HCEC 1CT (cell line): Measurements from ENCODE around the gene NAA11.
"Not testable (repeated sequence)": the region's sequence is repeated elsewhere in the genome, so short reads cannot be mapped to it uniquely, and the experiment has no call there.

Experiments
- DNase-seq: peaks from one replicate; pipeline ENCODE4 v3.0.0-alpha.2; 2017

The NAA11 gene

DNA sequence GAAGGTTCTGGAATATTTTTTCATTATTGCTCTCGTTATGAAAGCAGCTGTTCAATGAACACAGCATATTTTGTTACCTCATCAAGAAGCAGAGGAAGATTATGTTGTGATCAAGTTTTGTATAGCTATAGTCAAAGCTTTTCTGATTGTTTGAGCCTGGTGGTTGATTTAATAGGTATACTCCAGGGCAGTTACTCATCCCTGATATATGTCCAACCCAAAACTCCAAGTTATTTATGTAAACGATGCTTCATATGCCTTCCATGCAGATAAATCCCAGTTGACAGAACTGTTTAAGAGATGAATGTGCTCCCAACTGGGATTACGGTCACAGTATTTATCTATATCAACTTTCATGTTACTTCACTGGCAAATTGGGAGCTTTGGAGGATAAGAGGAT lies 19.1 kb downstream of the NAA11 start:
- no peak for DNase-seq

DNA sequence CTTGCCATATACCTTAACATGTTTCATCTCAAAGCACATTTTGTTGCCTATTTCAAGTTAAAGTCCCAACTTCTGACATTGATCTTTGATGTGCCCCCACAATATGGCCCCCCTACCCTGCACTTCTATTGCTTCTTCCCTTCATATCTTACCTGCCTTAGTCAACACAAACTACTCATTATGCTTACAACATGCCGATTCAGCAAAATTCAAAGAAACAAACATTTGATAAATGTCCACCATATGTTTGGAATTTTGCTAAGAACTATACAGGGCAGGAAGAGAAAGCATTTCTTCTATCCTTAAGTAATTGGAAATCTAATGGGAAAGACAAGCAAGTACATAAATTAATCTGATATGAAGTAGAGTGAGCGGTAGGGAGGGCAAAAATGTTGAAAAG lies 25.6 kb downstream of the NAA11 start:
- no peak for DNase-seq

DNA sequence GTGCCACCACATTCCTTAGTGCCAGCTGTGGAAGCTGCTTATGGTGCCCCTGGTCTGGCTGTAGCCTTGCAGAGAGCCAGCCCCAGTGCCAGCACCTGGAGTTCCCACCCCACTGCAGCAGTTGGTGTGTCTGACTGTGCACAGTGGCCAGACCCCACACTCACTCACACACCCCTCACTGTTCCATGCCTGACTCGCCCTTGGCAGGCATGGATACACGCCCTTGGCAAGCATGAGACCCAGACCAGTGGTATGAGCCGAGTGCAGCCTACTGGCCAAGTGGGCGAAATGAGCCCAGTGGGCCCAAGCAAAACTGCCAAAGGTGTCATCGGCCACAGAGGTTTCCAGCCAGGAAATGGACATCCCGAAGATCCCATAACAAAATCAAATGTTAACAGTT lies 27.4 kb downstream of the NAA11 start:
- DNase-seq = no peak

DNA sequence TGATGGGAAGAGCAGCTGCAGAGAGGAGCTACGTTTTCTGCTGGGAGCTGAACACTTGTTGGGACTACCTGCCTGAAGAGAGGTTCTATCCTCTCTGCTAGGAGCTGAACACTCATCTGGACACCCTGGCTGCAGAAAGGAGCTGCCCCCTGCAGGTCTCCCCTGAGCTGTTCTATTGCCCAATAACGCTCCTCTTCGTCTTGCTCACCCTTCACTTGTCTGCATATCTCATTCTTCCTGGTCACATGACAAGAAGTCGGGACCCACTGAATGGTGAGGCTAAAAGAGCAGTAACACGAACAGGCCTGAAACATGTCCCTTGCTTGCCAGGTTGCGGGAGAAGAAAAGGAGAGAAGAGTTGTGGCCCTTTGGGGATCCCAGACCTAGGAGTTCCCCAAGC lies 27.8 kb downstream of the NAA11 start:
- DNase-seq = no peak

DNA sequence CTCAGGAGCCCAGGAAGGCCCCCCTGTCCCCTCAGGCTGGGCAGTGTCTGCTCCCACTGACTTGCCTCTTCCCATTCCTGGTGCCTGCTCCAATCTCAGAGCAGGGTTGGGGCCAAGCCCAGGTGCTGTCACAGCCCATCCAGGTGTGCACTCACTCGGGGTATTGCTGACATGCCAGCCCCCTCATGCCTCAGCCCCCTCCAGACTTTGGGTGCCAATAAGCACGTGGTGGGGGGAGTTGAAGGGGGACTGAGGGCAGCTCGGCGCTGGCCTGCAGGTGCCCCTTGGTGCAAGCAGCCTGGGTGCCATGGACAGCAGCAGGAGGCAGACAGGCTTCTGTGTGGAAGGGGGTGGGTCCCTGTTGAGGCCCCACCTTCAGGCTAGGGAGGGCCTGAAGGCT lies 28.4 kb downstream of the NAA11 start:
- no peak for DNase-seq

DNA sequence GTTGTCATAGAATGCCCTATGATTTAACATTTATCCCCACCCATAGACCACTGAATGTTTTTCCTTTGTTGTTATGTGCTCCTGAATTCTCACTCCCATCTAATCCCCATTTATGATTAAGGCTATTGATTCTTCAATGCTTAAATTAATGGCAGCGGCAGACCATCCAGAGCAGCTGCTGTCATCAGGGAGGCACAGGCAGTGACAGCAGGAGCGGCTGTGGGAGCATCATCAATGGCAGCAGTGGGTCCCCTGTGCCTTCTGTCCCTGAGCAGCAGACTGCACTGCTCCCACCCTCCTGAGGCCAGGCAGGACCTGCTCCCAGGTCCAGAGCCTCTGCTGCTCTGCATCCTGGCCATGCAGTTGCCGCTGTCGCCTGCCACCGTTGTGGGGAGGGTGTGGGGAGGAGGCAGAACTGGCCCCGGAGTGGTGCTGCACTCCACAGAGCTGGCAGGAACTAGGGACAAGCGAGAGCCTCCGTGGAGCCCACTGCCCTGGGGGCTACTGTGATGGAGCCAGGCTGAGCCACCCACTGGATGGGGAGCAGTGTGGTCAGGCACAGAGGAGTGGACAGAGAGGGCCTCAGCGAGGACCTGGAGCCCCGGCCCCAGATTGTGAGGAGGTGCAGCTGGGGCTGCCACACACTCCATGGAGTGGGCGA lies 29.0 kb downstream of the NAA11 start:
- DNase-seq = no peak

DNA sequence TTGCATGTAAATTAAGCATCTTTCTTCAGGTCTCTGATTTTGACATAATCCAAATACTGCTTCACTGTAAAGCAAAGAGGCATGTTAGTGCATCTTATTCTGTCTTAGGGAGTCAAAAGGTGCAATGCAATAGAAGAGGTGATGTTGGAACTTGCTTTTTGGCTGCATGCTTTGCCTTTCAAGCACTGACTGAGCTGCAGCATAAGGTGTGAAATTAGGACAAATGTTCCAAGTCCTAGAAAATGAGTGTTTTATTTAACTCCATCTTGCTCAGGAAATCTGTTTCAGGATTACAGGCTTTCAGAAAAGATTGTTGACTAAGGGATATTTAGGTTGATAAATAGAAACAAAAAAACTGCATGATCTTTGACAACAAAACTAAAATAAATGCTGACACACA lies 30.8 kb downstream of the NAA11 start:
- no peak for DNase-seq

DNA sequence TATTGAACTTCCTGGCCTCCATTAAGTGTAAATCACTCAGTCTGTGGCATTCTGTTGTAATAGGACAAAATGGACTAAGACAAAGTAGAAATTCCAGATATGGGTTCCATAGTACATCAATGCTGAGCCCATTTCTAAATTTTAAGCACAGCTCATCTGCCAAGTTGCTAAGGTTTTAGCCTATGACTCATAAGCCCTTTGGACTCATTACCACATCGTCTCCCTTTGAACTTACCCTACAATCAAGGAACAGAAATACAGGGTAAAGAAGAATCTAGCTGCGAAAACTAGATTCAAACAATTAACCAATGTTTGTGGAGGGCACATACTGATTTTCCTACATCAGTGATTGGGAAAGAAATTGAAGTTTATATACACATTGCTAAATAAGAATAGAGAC lies 31.8 kb downstream of the NAA11 start:
- peak; percentile 27 for DNase-seq

DNA sequence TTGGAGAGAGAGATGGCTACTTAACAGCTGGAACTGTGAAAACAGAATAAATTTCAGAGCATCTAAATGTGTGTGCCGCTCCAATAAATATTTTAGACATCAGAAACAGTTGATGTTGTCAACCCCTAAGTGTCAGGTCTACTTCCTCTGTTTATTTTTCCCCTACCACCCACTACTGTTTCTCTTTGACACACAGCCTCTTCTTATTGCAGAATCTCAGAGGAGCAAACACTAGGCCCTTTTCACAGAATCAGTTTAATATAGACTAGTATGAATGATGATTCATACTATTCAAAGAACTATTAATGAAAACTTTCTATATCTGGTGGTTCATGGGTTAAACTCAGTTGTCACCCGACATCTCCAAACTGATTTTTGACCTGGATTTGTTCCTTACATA lies 33.9 kb downstream of the NAA11 start:
- DNase-seq = no peak

DNA sequence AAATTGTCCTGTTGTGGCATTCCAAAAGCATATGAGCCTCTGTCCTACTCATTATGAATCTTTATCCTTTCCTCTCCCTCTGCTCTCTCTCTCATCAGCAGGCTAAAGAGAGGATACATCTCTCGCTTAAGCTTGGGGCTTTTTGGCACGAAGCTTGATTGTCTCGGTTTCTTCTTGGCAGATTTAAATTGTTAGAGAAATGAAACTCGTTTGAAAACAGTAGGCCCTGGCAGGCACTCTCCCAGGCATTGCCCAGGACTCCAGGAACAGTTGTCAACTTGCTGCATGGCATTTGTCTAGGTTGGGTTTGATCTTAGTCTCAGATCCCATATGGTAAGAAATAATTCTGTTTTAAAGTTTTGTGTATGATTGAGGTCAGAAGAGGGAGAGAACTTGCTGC lies 35.5 kb downstream of the NAA11 start:
- DNase-seq = no peak

DNA sequence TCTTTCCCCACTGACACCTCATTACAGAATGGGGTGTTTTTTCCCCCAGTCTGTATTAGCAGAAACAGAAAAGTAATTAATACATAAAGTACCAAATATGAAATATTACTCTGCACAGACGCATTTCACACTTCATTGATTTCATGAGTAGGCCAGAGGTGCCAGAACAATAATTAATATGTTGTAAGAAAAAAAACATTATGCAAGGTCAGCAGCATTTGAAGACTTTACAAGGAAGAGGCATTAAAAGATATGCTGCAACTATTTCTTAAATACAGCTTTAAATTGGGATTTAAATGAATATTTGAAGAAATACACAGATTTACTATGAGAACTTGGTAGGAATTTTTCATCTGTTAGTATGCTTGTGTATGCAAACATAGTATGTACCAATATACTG lies 37.7 kb downstream of the NAA11 start:
- no peak for DNase-seq

DNA sequence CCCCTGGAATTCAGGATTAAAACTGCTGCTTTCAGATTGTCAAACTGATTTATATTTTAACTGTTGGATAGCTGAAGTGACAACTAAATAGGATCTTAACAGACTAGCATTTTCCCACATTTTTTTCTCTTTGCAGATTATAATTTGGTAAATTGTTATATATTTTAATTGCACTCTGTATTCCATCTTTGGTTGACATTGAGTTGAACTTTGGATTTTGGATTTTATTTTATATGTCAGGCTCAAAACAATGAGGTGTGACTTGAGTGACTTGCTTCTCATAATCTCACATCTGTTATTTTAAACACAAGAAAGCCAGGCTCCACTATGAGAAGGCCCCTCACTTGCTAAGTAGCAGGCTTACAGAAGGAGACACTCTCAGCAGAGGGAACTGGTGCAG lies 38.1 kb downstream of the NAA11 start:
- no peak for DNase-seq

DNA sequence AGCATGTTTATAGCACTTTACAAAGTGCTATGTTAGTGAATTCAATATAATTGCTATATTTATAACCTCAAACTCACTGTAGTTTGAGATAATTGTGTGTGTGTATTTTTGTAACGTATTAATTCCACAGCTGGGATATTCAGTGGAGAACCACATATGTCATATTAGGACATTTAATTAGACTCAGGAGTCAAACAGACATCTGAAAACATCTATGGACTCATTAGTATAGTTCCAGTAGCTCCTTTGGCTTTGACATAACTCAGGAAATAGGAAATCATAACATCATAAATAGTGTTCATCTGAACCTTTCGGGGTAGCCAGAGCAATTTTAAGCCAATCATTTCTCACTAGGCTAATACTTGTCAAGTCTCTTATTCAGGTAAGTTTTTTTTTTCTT lies 38.8 kb downstream of the NAA11 start:
- DNase-seq = no peak

DNA sequence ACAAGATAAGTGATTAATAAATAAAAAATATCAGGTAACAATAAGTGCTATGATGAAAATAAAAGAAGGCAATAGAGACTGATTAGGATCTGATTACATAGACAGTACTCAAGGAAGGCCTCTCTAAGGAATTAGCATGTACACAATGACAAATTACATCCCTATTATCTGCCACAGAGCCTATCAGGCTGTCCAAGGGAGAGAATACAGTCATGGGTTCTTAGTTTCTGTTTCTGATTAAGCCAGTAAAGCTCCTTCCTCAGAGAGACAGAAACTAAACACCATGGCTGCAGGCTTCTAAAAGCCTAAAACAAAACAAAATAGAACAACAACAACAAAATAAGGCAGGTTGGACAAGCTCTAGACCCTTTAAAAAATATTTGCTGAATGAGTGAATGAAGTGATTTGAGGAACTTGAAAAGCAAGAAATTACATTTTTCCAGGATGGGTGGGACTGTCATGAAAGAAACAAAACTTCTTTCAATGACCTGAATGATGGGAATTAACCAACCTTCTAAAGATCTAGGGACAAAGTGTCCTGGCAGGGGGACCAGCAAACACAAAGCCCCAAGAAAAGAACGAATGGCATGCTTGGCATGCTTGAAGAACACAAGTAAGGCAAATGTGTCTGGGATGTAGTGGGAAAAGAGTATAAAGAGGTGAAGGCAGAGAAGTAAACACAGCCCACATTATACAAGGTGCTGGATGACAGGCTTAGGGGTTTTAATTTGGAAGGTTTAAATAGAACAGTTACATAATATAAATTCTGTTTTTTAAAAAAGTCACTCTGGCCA lies 44.1 kb downstream of the NAA11 start:
- no peak for DNase-seq

DNA sequence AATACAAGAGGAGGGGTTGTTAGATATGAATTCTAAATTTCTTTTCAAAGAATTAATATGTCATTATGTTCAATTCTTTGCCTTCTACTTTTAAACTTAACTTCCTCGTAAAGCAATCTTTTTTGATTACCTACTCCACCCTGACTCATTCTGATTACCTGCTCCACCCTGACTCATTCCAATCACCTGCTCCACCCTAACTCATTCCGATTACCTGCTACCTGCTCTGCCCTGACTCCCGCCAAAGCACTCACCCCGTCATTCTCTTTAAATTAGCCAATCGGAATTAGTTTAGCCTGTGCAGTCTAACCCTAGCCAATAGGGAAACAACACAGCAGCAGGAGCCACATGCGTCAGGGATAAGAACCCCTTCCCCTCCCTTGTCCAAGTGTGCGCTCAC lies 48.4 kb downstream of the NAA11 start:
- DNase-seq = not testable (repeated sequence)

DNA sequence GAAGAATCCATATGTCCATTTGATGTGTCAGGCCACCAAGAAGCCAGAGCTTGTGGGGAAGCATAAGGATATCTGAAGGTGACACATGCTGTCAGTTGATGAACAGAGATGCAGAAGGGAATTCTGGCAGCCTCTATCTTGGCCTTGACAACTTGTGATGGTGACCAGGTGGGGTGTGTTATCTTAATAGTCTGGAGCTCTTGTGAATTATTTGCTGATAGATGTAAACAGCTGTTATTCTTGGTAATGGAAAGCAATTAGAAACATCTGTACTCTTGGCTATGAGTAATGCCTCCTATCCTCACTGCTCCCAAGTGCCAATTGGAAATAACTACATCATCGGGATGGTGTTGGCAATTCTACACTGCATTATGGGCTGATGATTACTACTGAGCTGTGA lies 51.9 kb downstream of the NAA11 start:
- no peak for DNase-seq

DNA sequence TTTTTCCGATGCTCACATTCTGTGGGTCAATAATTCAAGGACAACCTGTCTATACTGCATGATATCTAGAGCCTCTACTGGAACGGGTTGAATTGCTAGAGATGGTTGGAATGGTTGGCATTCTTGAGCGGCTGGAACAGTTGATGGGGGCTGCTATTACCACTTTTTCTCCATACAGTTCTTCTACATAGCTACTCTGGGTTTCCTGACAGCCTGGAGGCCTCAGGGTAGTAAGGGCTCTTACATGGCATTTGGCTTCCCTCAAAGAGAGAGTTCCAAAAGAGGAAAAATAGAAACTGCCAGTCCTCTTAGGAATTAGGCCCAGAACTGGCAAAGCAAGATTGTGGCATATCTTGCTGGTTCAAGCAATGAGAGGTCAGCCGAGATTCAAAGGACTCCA lies 53.1 kb downstream of the NAA11 start:
- DNase-seq = no peak

DNA sequence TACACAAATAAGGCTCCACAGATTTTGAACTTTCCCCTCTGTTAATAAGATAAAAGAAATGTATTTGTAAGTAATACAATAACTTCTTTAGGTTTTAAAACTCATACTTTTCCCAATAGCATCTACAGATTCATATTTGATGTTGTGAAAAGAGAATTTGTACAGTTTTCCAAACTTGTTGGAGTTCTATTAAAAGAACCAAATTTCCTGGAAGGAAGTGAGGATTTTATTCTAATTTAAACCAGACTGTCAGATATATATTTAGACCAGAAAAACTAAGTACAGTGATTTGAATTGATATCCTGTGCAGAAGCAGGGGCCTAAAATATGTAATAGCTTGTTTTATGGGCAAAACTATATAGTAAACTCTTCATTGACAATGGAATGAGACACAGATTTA lies 53.7 kb downstream of the NAA11 start:
- DNase-seq = no peak

DNA sequence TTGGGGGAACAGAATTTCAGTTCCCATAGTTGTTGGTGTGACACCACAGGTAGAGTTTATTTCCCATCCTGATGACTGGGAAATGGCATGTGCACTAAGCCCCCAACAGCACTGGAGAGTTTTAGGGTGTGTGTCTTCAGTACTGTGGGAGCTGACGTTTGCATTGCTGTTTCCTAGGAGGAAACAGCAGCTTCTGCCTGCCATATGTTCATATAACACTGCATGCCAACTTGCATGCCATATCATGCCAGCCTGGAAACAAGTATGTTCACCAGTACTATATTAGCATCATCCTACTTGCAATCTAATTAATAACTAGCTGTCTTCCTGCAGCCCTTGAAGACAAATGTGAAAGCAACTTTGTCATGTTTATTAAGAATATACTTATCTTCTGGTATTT lies 58.2 kb downstream of the NAA11 start:
- no peak for DNase-seq
